Bronchial epithelial cell (primary cell): ENCODE results near the gene CKS2. TPM values are rescaled to one million over a fixed set of nuclear protein-coding genes. Genes with fewer than 3 reads are reported as not detected.

Source experiments
- DNase-seq: peaks from one replicate; pipeline ENCODE4 v3.0.0-alpha.2; 2010; ENCODE audit warnings: low read depth
- FAIRE-seq: peaks from 2 replicates; lab custom pipeline; 2011; peaks lifted over from hg19 to GRCh38; lab: Jason Lieb, UNC
- H3K27me3 ChIP-seq: 2 replicates; pipeline ENCODE4 v1.5.1; 2011; ENCODE audit warnings: low read length; ENCODE audit not compliant: control insufficient read depth, insufficient read depth
- H3K36me3 ChIP-seq: 2 replicates; pipeline ENCODE4 v1.5.1; 2011; ENCODE audit warnings: low read length; ENCODE audit not compliant: control insufficient read depth, insufficient read depth
- H3K4me3 ChIP-seq: 2 replicates; pipeline ENCODE4 v1.5.1; 2011; ENCODE audit warnings: mild to moderate bottlenecking, low read depth, low read length, control low read depth
- total RNA-seq: library from RNA; depleted of rRNA; stranded (reverse); fragments of >200 nt; gene quantifications from 2 replicates; pipeline ENCODE4 v1.2.1, GENCODE V29; 2014
- TF ChIP-seq, protein P1 (sequence below): IDR thresholded peaks from 2 replicates; pipeline ENCODE4 v1.5.1; 2011; ENCODE audit warnings: mild to moderate bottlenecking, moderate library complexity, low read length, control low read depth, inconsistent platforms; ENCODE audit not compliant: insufficient read depth, severe bottlenecking

CKS2 gene
- total RNA-seq, 1 donor from 2014 or later, result 16.3 TPM

DNA sequence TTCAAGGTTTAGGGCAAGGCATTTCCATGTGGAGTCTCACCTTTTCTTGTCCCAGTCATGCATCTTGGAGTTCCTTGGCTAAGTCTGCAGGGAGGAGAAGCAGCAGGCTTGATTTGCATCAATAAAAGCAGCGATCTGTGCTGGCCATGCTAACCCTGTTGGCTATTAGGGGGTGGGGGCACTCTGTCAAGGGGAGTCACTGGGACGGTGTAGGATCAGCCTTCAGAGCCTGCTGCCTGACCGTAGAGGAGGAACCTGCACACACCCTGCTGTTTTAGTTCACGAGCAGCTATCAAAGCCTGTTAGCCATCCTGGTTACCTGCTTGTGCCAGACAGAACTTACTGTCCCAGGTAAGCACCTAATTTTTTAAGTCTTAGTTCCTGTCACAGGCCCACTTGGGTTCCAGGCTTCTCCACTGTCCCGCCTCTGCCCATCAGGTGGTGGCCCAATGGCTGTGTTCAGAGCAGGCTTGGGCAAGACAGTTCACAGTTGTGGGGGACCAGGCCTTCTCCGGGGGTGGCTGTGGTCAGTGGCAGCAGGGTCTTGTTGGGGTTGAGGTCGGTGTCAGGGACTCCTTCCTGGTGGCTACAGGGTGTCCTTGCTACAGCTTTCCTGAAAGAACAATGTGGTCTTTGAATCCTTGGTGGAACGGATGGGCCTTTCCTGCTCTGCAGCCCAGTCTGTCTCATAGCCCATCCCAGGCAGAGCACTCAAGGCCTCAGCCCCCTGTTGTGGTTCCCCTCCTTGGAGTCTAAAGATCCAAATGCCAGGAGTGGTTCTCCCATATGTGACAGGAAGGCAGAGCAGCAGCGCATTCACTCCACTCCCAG, 51.0 kb downstream of the CKS2 start:
- no peak for DNase-seq
- FAIRE-seq, result peak; percentile 52

DNA sequence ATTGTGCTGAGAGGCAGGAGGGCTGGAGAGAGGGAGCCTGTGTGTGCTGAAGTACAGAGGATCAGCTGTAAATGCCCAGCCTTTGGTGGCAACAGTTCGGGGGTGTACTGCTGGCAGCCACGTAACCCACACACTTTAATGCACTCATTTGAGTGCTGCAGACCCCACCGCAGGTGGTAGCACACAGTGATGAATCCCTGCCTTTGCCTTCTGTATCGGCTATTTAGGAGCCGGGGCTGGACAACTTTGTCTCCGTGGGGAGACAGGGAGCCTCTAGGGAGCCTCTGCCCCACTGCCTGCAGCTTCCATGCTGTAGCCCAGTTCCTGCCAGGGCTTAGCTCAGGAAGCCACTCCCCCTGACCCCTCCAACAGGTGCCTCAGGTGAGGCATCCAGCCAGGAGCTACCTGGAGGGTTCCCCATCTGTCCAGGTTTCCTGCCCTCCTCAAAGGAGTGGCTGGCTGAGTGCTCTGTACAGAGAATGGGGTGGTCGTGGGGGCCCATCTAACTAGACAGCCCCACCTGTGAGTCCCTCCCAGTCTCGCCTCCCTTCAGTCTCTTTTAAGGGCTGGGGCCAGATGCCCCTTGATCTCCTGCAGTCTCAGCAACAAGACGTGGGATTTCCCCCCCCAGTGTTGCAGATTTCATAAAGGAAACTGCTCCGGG, 51.8 kb downstream of the CKS2 start:
- H3K36me3 ChIP-seq, result peaks cover 13% of the 10 kb centered on the region
- H3K27me3 ChIP-seq, result no peaks in the 10 kb centered on the region
- no peak overlapping the region for H3K4me3 ChIP-seq
- TF ChIP-seq, protein P1, sequence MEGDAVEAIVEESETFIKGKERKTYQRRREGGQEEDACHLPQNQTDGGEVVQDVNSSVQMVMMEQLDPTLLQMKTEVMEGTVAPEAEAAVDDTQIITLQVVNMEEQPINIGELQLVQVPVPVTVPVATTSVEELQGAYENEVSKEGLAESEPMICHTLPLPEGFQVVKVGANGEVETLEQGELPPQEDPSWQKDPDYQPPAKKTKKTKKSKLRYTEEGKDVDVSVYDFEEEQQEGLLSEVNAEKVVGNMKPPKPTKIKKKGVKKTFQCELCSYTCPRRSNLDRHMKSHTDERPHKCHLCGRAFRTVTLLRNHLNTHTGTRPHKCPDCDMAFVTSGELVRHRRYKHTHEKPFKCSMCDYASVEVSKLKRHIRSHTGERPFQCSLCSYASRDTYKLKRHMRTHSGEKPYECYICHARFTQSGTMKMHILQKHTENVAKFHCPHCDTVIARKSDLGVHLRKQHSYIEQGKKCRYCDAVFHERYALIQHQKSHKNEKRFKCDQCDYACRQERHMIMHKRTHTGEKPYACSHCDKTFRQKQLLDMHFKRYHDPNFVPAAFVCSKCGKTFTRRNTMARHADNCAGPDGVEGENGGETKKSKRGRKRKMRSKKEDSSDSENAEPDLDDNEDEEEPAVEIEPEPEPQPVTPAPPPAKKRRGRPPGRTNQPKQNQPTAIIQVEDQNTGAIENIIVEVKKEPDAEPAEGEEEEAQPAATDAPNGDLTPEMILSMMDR, result no peak
- no peak for DNase-seq
- no peak for FAIRE-seq

More for the DNA sequence above, 51.0 kb downstream of the CKS2 start:
- Histone ChIP-seq H3K4me3 (no peak overlapping the region), H3K27me3 (no peaks in the 10 kb centered on the region), H3K36me3 (peaks cover 17% of the 10 kb centered on the region)
- TF ChIP-seq, protein P1, result no peak

DNA sequence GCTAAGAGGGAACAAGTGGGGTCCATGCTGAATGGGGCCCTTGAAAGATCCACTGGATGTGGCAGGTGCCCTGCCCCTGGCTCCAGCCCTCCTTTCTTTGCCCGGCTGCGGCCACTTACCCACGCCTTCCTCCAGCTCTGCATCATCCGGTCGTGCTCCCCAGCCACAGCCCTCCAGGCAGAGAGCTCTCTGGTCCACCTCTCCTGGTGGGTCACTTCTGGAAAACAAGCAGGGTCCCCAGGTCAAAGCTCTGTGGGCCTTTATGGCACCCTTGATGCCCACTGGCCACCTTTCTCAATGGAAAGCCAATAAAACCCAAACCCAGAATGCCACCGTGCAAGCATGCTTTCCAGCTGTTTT, 52.3 kb downstream of the CKS2 start:
- DNase-seq (no peak), FAIRE-seq (no peak)
- no peaks in the 10 kb centered on the region for H3K27me3 ChIP-seq
- TF ChIP-seq, protein P1, result no peak
- H3K4me3 ChIP-seq, result no peak overlapping the region
- peaks cover 12% of the 10 kb centered on the region for H3K36me3 ChIP-seq

DNA sequence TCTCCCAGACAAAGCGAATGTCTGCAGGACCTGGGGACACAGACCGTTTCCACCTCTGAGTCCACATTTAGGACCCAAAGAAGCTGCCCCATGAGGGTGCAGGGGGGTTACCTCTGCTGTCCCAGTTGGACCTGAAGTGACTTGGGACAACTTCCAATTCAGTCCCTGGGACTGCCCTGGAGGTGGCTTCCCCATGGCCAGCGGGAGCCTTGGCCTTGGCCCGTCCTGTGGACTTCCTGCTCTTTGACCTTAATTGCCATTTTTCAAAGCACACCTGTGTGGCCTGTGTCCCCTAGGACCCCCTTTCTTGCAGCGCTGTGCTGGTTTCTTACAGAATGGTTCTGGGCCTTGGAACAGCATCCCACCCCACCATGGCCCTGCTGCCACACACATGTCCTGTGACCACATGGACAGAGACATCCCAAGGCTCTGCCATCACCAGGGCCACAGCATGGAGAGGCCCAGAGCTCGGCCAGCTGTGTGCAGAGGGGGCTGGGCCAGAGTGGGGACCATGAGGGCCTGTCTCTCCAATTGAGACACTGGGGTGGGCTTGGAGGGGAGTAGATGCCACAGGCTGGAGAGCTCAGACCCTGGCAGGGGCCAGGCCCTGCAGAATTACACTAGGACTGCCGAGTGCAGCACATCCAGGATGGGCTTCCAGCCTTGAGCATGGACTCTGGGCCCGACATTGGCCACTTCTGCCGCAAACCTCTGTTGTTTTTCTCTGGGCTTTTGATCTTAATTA, 53.1 kb downstream of the CKS2 start:
- DNase-seq, result no peak
- H3K27me3 ChIP-seq, result no peaks in the 10 kb centered on the region
- FAIRE-seq, result no peak
- H3K4me3 ChIP-seq, result no peak overlapping the region
- TF ChIP-seq, protein P1, result no peak
- peaks cover 12% of the 10 kb centered on the region for H3K36me3 ChIP-seq

DNA sequence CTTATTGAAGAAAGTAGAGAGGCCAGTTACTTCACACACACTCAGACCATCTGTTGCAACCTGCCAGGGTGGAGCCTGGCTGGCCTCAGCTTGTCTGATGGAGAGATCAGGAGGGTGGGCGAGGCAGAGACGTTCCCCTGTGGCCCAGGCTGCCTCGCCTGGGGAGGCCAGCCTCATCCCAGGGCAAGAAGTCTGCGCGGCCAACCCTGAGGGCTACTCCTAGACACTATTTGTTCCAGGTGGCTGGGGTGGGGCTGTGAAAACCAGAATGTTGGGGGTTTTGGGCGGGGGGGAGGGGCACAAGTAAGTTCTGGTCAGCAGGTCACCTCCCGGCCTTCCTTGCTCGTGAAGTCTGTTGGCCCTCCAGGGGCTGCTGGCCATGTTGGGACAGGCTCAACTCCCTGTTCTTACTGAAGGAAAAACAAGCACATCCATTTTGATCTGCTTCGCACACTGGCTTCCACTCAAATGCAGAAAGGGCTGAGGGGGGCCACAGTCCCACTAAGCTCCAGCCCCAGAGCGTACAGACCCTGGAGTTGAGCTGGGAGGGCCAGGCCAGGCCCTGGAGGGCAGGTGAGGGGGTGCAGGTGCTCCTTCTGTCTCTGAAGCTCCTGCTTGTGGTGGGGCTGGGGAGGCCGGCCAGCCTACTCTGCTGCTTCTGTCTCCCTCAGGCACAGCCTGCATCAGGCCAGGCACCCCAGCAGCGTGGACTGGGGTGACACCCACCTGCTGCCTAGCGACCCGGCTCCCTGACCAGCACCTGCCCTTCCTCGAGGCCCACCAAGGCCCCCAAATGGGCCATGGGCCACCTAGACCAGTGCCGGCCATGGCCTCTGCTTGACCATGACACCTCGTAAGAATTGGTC, 53.9 kb downstream of the CKS2 start:
- DNase-seq (peak; percentile 29), FAIRE-seq (no peak)
- peaks cover 10% of the 10 kb centered on the region for H3K36me3 ChIP-seq
- H3K4me3 ChIP-seq, result no peak overlapping the region
- H3K27me3 ChIP-seq, result no peaks in the 10 kb centered on the region
- TF ChIP-seq, protein P1, result no peak
